NB4 (cell line): ENCODE results near the gene FOXRED2.

Experiments
- CTCF ChIP-seq: IDR thresholded peaks from one replicate; pipeline ENCODE4 v1.5.1; 2012; ENCODE audit warnings: low read depth, low read length
- MYC ChIP-seq: IDR thresholded peaks from 2 replicates; pipeline ENCODE4 v1.6.1; 2011; ENCODE audit warnings: low read depth, low read length
- POLR2A ChIP-seq: IDR thresholded peaks from 2 replicates; pipeline ENCODE4 v1.6.1; 2011; ENCODE audit warnings: mild to moderate bottlenecking; ENCODE audit not compliant: insufficient read length; ENCODE audit errors: extremely low read depth

GRCh38 chr22:36457688-36458450, 49.0 kb downstream of the FOXRED2 start:
- TF ChIP-seq CTCF (no peak), POLR2A (no peak), MYC (no peak)
